Neural progenitor cell (in vitro differentiated cells): ENCODE data around the gene CTNNBIP1. TPM values are rescaled to one million over a fixed set of nuclear protein-coding genes. Genes with fewer than 3 reads are reported as not detected.

Source experiments
- DNase-seq: peaks from one replicate; pipeline ENCODE4 v3.0.0-alpha.2; 2016; ENCODE audit warnings: low spot score
- H2AFZ ChIP-seq: fragments of 200-600 bp; sonication (generic); replicated peaks from 2 replicates; pipeline ENCODE4 v1.6.1; 2016; ENCODE audit warnings: antibody characterized with exemption
- H3F3A ChIP-seq: fragments of 200-600 bp; sonication (generic); 2 replicates; pipeline ENCODE4 v1.6.1; 2016; ENCODE audit warnings: antibody characterized with exemption, low read depth
- H3K27ac ChIP-seq: fragments of 200-600 bp; sonication (generic); 2 replicates; pipeline ENCODE4 v1.5.1; 2016; ENCODE audit warnings: mild to moderate bottlenecking
- H3K27me3 ChIP-seq: fragments of 200-600 bp; sonication (generic); 2 replicates; pipeline ENCODE4 v1.6.1; 2016; ENCODE audit warnings: mild to moderate bottlenecking, moderate library complexity
- H3K36me3 ChIP-seq: fragments of 200-600 bp; sonication (generic); 2 replicates; pipeline ENCODE4 v1.5.1; 2016
- H3K4me1 ChIP-seq: fragments of 200-600 bp; sonication (generic); 2 replicates; pipeline ENCODE4 v1.6.1; 2016; ENCODE audit warnings: mixed run types
- H3K4me2 ChIP-seq: fragments of 200-600 bp; sonication (generic); 2 replicates; pipeline ENCODE4 v1.6.1; 2016
- H3K4me3 ChIP-seq: fragments of 200-600 bp; sonication (generic); 2 replicates; pipeline ENCODE4 v1.5.1; 2016
- H3K79me2 ChIP-seq: fragments of 200-600 bp; sonication (generic); 2 replicates; pipeline ENCODE4 v1.6.1; 2016; ENCODE audit warnings: low read depth
- H3K9ac ChIP-seq: fragments of 200-600 bp; sonication (generic); 2 replicates; pipeline ENCODE4 v1.6.1; 2016
- H3K9me3 ChIP-seq: fragments of 200-600 bp; sonication (generic); 2 replicates; pipeline ENCODE4 v1.5.1; 2016; ENCODE audit warnings: low read depth
- H4K20me1 ChIP-seq: fragments of 200-600 bp; sonication (generic); 2 replicates; pipeline ENCODE4 v1.6.1; 2016; ENCODE audit warnings: low read depth
- H3K27ac Mint-ChIP-seq: 3 replicates; pipeline ENCODE4 v1.8.0; 2021; ENCODE audit warnings: mixed read lengths
- H3K27me3 Mint-ChIP-seq: 2 replicates; pipeline ENCODE4 v1.8.0; 2022; ENCODE audit warnings: low read depth, mild to moderate bottlenecking, inconsistent platforms, moderate library complexity, mixed read lengths; ENCODE audit not compliant: insufficient read depth
- H3K36me3 Mint-ChIP-seq: 3 replicates; pipeline ENCODE4 v1.8.0; 2021; ENCODE audit warnings: mixed read lengths
- H3K4me1 Mint-ChIP-seq: 3 replicates; pipeline ENCODE4 v1.8.0; 2021; ENCODE audit warnings: mixed read lengths
- H3K4me3 Mint-ChIP-seq: 3 replicates; pipeline ENCODE4 v1.8.0; 2021; ENCODE audit warnings: mild to moderate bottlenecking, moderate library complexity, mixed read lengths
- H3K9me3 Mint-ChIP-seq: 3 replicates; pipeline ENCODE4 v1.8.0; 2020; ENCODE audit warnings: mixed read lengths
- EZH2 ChIP-seq: fragments of 200-600 bp; sonication (generic); IDR thresholded peaks from 2 replicates; pipeline ENCODE4 v1.6.1; 2017; ENCODE audit warnings: antibody characterized with exemption, mild to moderate bottlenecking, moderate library complexity
- EZH2phosphoT487 ChIP-seq: fragments of 200-600 bp; sonication (generic); IDR thresholded peaks from 2 replicates; pipeline ENCODE4 v1.6.1; 2017; ENCODE audit warnings: antibody characterized with exemption
- total RNA-seq: library from RNA; depleted of rRNA; stranded (reverse); fragments of >200 nt; gene quantifications from 2 replicates; pipeline ENCODE4 v1.2.3, GENCODE V29; 2015; ENCODE audit warnings: low replicate concordance
- TF ChIP-seq, protein P1 (sequence below): fragments of 200-600 bp; sonication (generic); IDR thresholded peaks from 2 replicates; pipeline ENCODE4 v1.5.1; 2017; ENCODE audit warnings: antibody characterized with exemption, mild to moderate bottlenecking

Gene CTNNBIP1
- total RNA-seq, 1 donor from 2014 or later: 68.8 TPM

DNA sequence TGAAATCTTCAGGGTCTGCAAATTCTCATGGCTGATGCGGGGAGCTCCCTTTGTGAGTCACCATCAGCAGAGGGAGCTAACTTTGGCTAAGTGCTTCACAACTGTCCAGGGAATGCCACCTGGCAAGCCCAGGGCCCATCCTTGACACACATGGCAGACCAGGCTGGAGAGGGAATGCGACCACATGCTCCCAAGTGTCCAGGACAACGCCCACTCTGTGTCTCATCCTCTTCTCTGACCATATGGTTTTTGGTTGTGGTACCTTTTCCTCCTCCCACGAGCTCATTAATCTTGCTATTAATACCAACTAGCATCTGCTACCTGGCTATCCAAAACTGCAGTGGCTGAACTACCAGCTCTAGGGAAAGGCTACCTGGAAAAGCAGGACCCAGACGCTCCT lies 49.2 kb downstream of the CTNNBIP1 start:
- Histone ChIP-seq H3K4me2 (no peak overlapping the region), H3K9ac (no peak overlapping the region), H3F3A (peaks cover 7% of the 10 kb centered on the region), H3K4me1 (peaks cover 14% of the 10 kb centered on the region), H3K27ac (no peak overlapping the region), H3K79me2 (no peaks in the 10 kb centered on the region), H3K4me3 (no peak overlapping the region), H3K9me3 (no peaks in the 10 kb centered on the region), H3K27me3 (no peaks in the 10 kb centered on the region), H2AFZ (no peak overlapping the region), H3K36me3 (no peaks in the 10 kb centered on the region), H4K20me1 (peaks cover 6% of the 10 kb centered on the region)
- Mint-ChIP-seq H3K4me1 (peaks cover 30% of the 10 kb centered on the region), H3K27ac (peak overlapping the region; percentile 37), H3K9me3 (no peaks in the 10 kb centered on the region), H3K4me3 (no peak overlapping the region), H3K27me3 (peaks cover 2% of the 10 kb centered on the region), H3K36me3 (peaks cover 15% of the 10 kb centered on the region)
- DNase-seq: no peak
- TF ChIP-seq EZH2 (no peak), EZH2phosphoT487 (no peak)
- TF ChIP-seq, protein P1, sequence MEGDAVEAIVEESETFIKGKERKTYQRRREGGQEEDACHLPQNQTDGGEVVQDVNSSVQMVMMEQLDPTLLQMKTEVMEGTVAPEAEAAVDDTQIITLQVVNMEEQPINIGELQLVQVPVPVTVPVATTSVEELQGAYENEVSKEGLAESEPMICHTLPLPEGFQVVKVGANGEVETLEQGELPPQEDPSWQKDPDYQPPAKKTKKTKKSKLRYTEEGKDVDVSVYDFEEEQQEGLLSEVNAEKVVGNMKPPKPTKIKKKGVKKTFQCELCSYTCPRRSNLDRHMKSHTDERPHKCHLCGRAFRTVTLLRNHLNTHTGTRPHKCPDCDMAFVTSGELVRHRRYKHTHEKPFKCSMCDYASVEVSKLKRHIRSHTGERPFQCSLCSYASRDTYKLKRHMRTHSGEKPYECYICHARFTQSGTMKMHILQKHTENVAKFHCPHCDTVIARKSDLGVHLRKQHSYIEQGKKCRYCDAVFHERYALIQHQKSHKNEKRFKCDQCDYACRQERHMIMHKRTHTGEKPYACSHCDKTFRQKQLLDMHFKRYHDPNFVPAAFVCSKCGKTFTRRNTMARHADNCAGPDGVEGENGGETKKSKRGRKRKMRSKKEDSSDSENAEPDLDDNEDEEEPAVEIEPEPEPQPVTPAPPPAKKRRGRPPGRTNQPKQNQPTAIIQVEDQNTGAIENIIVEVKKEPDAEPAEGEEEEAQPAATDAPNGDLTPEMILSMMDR: no peak

DNA sequence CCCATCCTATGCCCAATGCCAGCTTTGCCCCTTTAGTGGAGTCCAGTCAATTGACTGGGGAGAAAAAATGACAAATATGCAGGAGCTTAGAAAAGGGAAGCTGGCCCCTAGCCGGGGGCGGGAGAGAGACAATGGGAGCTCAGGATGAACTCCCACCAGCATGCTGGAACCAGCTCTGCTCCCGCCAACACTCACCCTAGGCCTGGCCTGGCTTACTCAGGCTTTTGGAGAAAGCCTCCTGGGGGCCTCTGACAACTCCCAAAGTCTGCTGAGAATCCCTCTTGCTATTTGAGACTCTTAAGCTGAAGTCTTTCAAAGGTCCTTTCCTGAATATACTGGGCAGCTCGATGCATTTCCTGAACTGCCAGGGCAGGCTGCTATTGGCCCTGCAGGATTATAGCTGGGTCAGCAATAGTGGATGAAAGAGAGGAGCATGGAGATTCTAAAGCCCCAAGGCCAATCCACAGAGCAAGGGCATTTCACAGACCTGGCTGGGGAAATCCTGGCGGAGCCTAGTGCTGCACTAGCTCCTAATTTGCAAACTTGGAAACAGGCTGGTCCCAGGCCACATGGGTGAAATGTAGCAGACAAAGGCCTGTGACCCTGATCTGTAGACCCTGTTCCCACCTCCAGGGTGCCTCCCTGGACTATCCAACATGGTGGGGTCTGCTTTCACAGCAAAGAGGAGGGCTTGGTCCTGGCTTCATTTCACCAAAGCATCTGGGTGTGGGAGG lies 50.6 kb downstream of the CTNNBIP1 start:
- H3K9ac ChIP-seq: no peak overlapping the region

DNA sequence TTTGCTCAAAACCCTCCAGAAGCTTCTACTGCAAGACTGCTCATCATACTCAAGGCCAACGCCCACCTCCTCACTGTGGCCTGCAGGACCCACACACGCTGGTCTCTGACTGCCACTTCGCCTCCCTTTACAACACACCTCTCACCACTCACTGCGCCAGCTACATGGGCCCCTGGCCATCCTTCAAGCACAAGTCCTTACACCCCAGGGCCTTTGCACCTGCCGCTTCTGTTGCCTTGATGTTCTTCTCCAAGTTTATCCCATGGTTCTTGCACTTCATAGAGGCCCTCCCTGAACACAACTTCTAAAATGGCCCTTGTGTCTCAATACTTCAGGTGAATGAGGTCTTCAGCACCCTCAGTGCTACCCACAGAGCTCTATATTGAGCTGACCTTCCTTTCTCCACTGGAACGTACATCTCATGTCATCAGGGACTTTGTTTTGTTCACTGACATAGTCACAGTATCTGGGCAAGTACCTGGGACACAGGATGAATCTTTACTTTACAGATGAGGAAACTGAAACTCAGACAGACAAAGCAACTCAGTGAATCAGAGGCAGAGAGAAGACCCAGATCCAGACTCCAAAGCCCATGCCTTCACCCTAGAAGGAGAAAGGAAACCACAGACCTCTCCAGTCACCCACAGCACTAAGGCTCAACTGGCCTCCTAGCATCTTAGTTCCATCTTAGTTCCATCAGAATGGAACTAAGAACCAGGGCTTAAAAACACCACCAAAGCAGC lies 51.6 kb downstream of the CTNNBIP1 start:
- H3K9ac ChIP-seq: no peak overlapping the region
- H3K27ac ChIP-seq: no peak overlapping the region
- H3K27me3 ChIP-seq: no peaks in the 10 kb centered on the region
- Mint-ChIP-seq H3K36me3 (peaks cover 28% of the 10 kb centered on the region), H3K4me3 (no peak overlapping the region), H3K27me3 (peaks cover 2% of the 10 kb centered on the region), H3K9me3 (peaks cover 7% of the 10 kb centered on the region), H3K4me1 (peaks cover 30% of the 10 kb centered on the region), H3K27ac (no peak overlapping the region)
- peaks cover 6% of the 10 kb centered on the region for H4K20me1 ChIP-seq
- H3K4me2 ChIP-seq: no peak overlapping the region
- H3F3A ChIP-seq: peaks cover 12% of the 10 kb centered on the region
- H2AFZ ChIP-seq: no peak overlapping the region
- no peak overlapping the region for H3K4me3 ChIP-seq
- H3K36me3 ChIP-seq: no peaks in the 10 kb centered on the region
- peaks cover 14% of the 10 kb centered on the region for H3K4me1 ChIP-seq
- no peak for TF ChIP-seq EZH2
- TF ChIP-seq EZH2phosphoT487: no peak
- TF ChIP-seq, protein P1: no peak
- H3K9me3 ChIP-seq: no peaks in the 10 kb centered on the region
- no peak for DNase-seq
- H3K79me2 ChIP-seq: no peaks in the 10 kb centered on the region

More for the DNA sequence above, 50.6 kb downstream of the CTNNBIP1 start:
- Mint-ChIP-seq H3K36me3 (peaks cover 21% of the 10 kb centered on the region), H3K27me3 (peaks cover 2% of the 10 kb centered on the region), H3K4me3 (no peak overlapping the region), H3K27ac (no peak overlapping the region), H3K9me3 (no peaks in the 10 kb centered on the region), H3K4me1 (peaks cover 30% of the 10 kb centered on the region)
- TF ChIP-seq EZH2 (no peak), EZH2phosphoT487 (no peak)
- TF ChIP-seq, protein P1: no peak
- no peaks in the 10 kb centered on the region for H3K9me3 ChIP-seq
- H2AFZ ChIP-seq: no peak overlapping the region
- peaks cover 6% of the 10 kb centered on the region for H4K20me1 ChIP-seq
- no peaks in the 10 kb centered on the region for H3K79me2 ChIP-seq
- H3K4me1 ChIP-seq: peaks cover 14% of the 10 kb centered on the region
- H3K27me3 ChIP-seq: no peaks in the 10 kb centered on the region
- H3K4me2 ChIP-seq: peak overlapping the region; percentile 2
- peak overlapping the region; percentile 82 for H3K27ac ChIP-seq
- H3F3A ChIP-seq: peaks cover 7% of the 10 kb centered on the region
- H3K36me3 ChIP-seq: no peaks in the 10 kb centered on the region
- H3K4me3 ChIP-seq: no peak overlapping the region
- peak; percentile 66 for DNase-seq
